A549 treated with dexamethasone at 1 μM for 4 hours (cell line): Measurements from ENCODE around the gene ARPP21. TPM values are rescaled to one million over a fixed set of nuclear protein-coding genes. Genes with fewer than 3 reads are reported as not detected.

ENCODE experiments used
- total RNA-seq: library from RNA; stranded (reverse); fragments of 200-300 nt; extraction: Qiagen RNA extraction; gene quantifications from 5 replicates; pipeline ENCODE4 v1.2.3, GENCODE V29; 2022

Gene ARPP21
- total RNA-seq, result 0.02 to 0.19 TPM (median 0.03 TPM) in 5 replicates

GRCh38 chr3:35639254-35640186 lies at the start of gene ARPP21:
TSS of gene ARPP21 (plus strand) at chr3:35639525. CDS start at chr3:35681752, 42,227 bp downstream.

